ENCODE results near the gene RAB44. TPM values are rescaled to one million over a fixed set of nuclear protein-coding genes. Genes with fewer than 3 reads are reported as not detected.

RAB44 gene
- total and polyA plus RNA-seq, 2 of the 13 experiments (the other 11 are each of a cell fraction or from before 2014, with no cell fraction given): not detected

DNA sequence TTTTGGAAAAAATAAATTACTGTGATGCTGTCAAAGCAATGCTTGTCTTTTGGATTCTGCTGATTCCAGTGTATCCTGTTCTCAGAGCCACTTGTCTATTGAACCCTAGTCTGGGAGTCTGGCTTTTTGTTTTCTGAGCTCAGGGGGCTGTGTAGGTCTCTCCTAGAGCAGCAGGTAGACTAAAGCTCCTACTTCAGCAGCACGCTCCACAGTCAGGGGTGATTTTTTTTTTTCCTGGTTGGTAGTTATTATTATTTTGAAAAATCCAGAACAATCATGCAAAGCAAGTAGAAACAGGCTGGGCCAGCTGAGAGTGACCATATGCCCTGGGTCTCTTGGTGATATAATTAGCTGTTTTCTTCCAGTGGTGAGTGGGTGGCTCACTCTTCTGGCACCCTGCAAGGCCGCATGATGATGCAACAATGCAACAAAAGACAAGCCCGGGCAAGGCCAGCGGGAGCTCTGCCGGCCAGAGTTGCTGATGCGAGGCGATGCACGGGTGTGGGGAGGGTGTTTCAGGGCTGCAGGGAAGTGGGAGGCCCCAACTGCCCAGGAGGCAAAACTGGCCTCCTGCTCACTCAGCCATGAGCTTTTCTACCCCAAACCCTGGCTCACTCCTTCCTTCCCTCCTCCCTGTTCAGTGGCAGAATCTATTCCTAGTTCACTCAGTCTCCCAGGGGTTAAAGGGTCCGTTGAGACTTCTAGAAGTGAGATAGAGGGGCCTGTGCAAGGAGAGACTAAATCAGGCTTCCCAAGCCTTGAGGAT, 30.6 kb upstream of the RAB44 start:
- peak overlapping the region; percentile 46 for H3K4me2 ChIP-seq (ENCODE audit: low read depth, low read length)
- no peaks in the 10 kb centered on the region for H3K36me3 ChIP-seq (replicated peaks in 1 of 2; ENCODE audit: control insufficient read depth in 1 of 2, insufficient read depth in 2 of 2, low read length in 2 of 2)
- ATAC-seq: peak; percentile 90
- peak overlapping the region; percentile 77 for H3K27ac ChIP-seq (ENCODE audit: extremely low read length, insufficient read depth, low read length)
- no peaks in the 10 kb centered on the region for H3K79me2 ChIP-seq (ENCODE audit: insufficient read depth, low read length)
- POLR2A ChIA-PET: interaction anchor here (0.8 to 8.1 kb wide), 16 partner anchors 11 to 226 kb away, joined by 3 to 383 read pairs (median 4); partner anchors contain the start of gene CDKN1A
- no peaks in the 10 kb centered on the region for H3K9me3 ChIP-seq (ENCODE audit: low read length)
- in situ Hi-C loops (cut with HindIII; ENCODE audit: extremely low pct_ligation_motif_present, low pct_unique_long_range_greater_than_20kb): no loop called here
- CTCF ChIA-PET (ENCODE audit: low intra/inter-chr PET ratio, low total read pairs): no interaction called here
- H3K4me3 ChIP-seq (replicated peaks in 1 of 3; ENCODE audit: insufficient read depth in 1 of 3, low read depth in 2 of 3, low read length in 3 of 3): no peak overlapping the region
- no peaks in the 10 kb centered on the region for H4K20me1 ChIP-seq (ENCODE audit: insufficient read depth, low read length)
- H3K4me1 ChIP-seq (ENCODE audit: insufficient read depth, low read length): peaks cover 89% of the 10 kb centered on the region
- intact Hi-C loops (cut with micrococcal nuclease; ENCODE audit: unreplicated experiment): no loop called here
- no TSS peak for BruUV-seq (replicated peaks)
- FAIRE-seq: peak; percentile 77
- 13% methylated on average over 9 of the region's 9 CpGs for WGBS (ENCODE audit: low lambda C conversion rate)
- DNase-seq (ENCODE audit: low spot score): peak; percentile 93
- H3K9ac ChIP-seq (ENCODE audit: insufficient read depth, low read depth, low read length): peak overlapping the region; percentile 61
- peaks cover 0 to 9% of the 10 kb centered on the region in 2 experiments; a peak in 2 of 5 replicates for H3K27me3 ChIP-seq (ENCODE audit: control insufficient read depth in 1 of 2, insufficient read depth in 2 of 2, low read length in 2 of 2)
- H2AFZ ChIP-seq (ENCODE audit: low read length): no peak overlapping the region
- TF ChIP-seq KDM5B (CRISPR knock-in tag; IDR thresholded peaks at IDR 0.05; ENCODE audit: borderline replicate concordance): peak; percentile 95; the same call in 1 of the 2 replicates
- TF ChIP-seq, protein P1, sequence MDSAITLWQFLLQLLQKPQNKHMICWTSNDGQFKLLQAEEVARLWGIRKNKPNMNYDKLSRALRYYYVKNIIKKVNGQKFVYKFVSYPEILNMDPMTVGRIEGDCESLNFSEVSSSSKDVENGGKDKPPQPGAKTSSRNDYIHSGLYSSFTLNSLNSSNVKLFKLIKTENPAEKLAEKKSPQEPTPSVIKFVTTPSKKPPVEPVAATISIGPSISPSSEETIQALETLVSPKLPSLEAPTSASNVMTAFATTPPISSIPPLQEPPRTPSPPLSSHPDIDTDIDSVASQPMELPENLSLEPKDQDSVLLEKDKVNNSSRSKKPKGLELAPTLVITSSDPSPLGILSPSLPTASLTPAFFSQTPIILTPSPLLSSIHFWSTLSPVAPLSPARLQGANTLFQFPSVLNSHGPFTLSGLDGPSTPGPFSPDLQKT (CRISPR knock-in tag; IDR thresholded peaks at IDR 0.05; ENCODE audit: borderline replicate concordance): no peak
- TF ChIP-seq ZIK1 (CRISPR knock-in tag; IDR thresholded peaks at IDR 0.05; ENCODE audit: borderline replicate concordance, low read depth): 0 out of 2 replicates have a peak, but pooled peaks have one; percentile 64
- TF ChIP-seq, protein P2, sequence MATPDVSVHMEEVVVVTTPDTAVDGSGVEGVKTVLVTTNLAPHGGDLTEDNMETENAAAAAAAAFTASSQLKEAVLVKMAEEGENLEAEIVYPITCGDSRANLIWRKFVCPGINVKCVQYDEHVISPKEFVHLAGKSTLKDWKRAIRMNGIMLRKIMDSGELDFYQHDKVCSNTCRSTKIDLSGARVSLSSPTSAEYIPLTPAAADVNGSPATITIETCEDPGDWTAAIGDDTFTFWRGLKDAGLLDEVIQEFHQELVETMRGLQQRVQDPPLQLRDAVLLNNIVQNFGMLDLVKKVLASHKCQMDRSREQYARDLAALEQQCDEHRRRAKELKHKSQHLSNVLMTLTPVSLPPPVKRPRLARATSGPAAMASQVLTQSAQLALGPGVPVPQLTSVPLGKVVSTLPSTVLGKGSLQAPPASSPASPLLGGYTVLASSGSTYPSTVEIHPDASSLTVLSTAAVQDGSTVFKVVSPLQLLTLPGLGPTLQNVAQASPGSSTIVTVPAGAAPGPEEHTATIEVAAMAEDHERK (CRISPR knock-in tag; IDR thresholded peaks at IDR 0.05; ENCODE audit: low read depth): no peak
- TF ChIP-seq ZNF260 (CRISPR knock-in tag; IDR thresholded peaks at IDR 0.05; ENCODE audit: borderline replicate concordance, low read depth): no peak
- TF ChIP-seq, protein P3, sequence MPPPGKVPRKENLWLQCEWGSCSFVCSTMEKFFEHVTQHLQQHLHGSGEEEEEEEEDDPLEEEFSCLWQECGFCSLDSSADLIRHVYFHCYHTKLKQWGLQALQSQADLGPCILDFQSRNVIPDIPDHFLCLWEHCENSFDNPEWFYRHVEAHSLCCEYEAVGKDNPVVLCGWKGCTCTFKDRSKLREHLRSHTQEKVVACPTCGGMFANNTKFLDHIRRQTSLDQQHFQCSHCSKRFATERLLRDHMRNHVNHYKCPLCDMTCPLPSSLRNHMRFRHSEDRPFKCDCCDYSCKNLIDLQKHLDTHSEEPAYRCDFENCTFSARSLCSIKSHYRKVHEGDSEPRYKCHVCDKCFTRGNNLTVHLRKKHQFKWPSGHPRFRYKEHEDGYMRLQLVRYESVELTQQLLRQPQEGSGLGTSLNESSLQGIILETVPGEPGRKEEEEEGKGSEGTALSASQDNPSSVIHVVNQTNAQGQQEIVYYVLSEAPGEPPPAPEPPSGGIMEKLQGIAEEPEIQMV (CRISPR knock-in tag; IDR thresholded peaks at IDR 0.05; ENCODE audit: low read depth): no peak
- TF ChIP-seq ATRX (CRISPR knock-in tag; IDR thresholded peaks at IDR 0.05; ENCODE audit: borderline replicate concordance): no peak
- no peak for TF ChIP-seq HOXA9 (CRISPR knock-in tag; IDR thresholded peaks at IDR 0.05; ENCODE audit: borderline replicate concordance)
- TF ChIP-seq, protein P4, sequence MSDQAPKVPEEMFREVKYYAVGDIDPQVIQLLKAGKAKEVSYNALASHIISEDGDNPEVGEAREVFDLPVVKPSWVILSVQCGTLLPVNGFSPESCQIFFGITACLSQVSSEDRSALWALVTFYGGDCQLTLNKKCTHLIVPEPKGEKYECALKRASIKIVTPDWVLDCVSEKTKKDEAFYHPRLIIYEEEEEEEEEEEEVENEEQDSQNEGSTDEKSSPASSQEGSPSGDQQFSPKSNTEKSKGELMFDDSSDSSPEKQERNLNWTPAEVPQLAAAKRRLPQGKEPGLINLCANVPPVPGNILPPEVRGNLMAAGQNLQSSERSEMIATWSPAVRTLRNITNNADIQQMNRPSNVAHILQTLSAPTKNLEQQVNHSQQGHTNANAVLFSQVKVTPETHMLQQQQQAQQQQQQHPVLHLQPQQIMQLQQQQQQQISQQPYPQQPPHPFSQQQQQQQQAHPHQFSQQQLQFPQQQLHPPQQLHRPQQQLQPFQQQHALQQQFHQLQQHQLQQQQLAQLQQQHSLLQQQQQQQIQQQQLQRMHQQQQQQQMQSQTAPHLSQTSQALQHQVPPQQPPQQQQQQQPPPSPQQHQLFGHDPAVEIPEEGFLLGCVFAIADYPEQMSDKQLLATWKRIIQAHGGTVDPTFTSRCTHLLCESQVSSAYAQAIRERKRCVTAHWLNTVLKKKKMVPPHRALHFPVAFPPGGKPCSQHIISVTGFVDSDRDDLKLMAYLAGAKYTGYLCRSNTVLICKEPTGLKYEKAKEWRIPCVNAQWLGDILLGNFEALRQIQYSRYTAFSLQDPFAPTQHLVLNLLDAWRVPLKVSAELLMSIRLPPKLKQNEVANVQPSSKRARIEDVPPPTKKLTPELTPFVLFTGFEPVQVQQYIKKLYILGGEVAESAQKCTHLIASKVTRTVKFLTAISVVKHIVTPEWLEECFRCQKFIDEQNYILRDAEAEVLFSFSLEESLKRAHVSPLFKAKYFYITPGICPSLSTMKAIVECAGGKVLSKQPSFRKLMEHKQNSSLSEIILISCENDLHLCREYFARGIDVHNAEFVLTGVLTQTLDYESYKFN (CRISPR knock-in tag; conservative IDR thresholded peaks at IDR 0.05): peak; percentile 81
- TF ChIP-seq EEA1 (CRISPR knock-in tag; IDR thresholded peaks at IDR 0.05; ENCODE audit: borderline replicate concordance): peak; percentile 38; the same call in 1 of the 2 replicates
- TF ChIP-seq HOXD1 (CRISPR knock-in tag; IDR thresholded peaks at IDR 0.05): no peak
- TF ChIP-seq MAFG (CRISPR knock-in tag; IDR thresholded peaks at IDR 0.05): no peak
- TF ChIP-seq ZNF30 (CRISPR knock-in tag; IDR thresholded peaks at IDR 0.05): no peak
- peak; percentile 93; the same call in 1 of the 2 replicates for TF ChIP-seq ZNF713 (CRISPR knock-in tag; IDR thresholded peaks at IDR 0.05)
